Left lung (tissue), 10 donors: Measurements from ENCODE around the gene PPM1G. TPM values are rescaled to one million over a fixed set of nuclear protein-coding genes. Genes with fewer than 3 reads are reported as not detected.
"Not testable (repeated sequence)": the region's sequence is repeated elsewhere in the genome, so short reads cannot be mapped to it uniquely, and the experiment has no call there.

Experiments used
- ATAC-seq: fragments of 200-7000 bp; cut with Tn5 transposase; one replicate; pipeline ENCODE4 v1.9.1; 2020; ENCODE audit warnings: moderate library complexity
- DNase-seq, 4 donors: peaks; one replicate each; pipeline ENCODE4 v3.0.0-alpha.2; 2013 to 2020
- H3K27ac ChIP-seq, 2 donors: fragments of 200-600 bp; sonication (generic) in 1 of 2; one replicate each; pipeline versions ENCODE4 v1.5.0 to v1.8.0; 2020 to 2021
- H3K27me3 ChIP-seq, 2 donors: fragments of 200-600 bp; sonication (generic) in 1 of 2; one replicate each; pipeline versions ENCODE4 v1.5.0 to v1.8.0; 2020 to 2021
- H3K36me3 ChIP-seq, 2 donors: fragments of 200-600 bp; sonication (generic) in 1 of 2; one replicate each; pipeline versions ENCODE4 v1.5.0 to v1.8.0; 2020 to 2021
- H3K4me1 ChIP-seq, 2 donors: fragments of 200-600 bp; one replicate each; pipeline ENCODE4 v1.8.0; 2021
- H3K4me3 ChIP-seq, 2 donors: fragments of 200-600 bp; sonication (generic) in 1 of 2; one replicate each; pipeline versions ENCODE4 v1.5.0 to v1.8.0; 2020 to 2021; ENCODE audit warnings: mild to moderate bottlenecking in 1 of 2
- H3K9me3 ChIP-seq, 2 donors: fragments of 200-600 bp; sonication (generic) in 1 of 2; one replicate each; pipeline versions ENCODE4 v1.5.0 to v1.8.0; 2020 to 2021
- CTCF ChIP-seq, 2 donors: fragments of 200-600 bp; sonication (generic) in 1 of 2; IDR thresholded peaks; one replicate each; pipeline versions ENCODE4 v1.5.0 to v1.8.0; 2021; ENCODE audit warnings: antibody characterized with exemption in 2 of 2
- intact Hi-C, 2 donors: fragments of 100-400 bp; cut with DNase I; formaldehyde crosslinking; loops; one replicate each; pipeline versions ENCODE4 v1.11.2 to v1.14.2; 2022
- polyA plus RNA-seq, 6 donors: library from polyadenylated mRNA; unstranded; fragments of 120-200 nt; gene quantifications; one replicate each; pipeline ENCODE4 v1.2.1, GENCODE V29; 2013; ENCODE audit not compliant: insufficient read length in 6 of 6
- total RNA-seq, 2 donors: library from RNA; stranded (reverse); fragmentation: NEBNext Ultra II Directional; extraction: Animal tissue kit (Norgen Biotek cat#: 25700); gene quantifications; one replicate each; pipeline ENCODE4 v1.2.1, GENCODE V29; 2021
- donor health status: DM: no; HTN: yes; CAD: no.
- donor health status: DM: no; HTN: no; CAD: no.

The PPM1G gene
- total and polyA plus RNA-seq, 8 donors, result 55.5 to 88.0 (median 77.1) TPM

- no peaks in the 10 kb centered on the region for H3K27me3 ChIP-seq
- ATAC-seq (peak; percentile 96), DNase-seq (peak; percentile 93 to 97 (median 97))
- TF ChIP-seq CTCF (IDR thresholded peaks at IDR 0.05), result peak in 1 of 2 donors; percentile 21
- H3K4me3 ChIP-seq, result peak within 1 kb of the TSS; percentile 95 to 97
- H3K9me3 ChIP-seq, result no peaks in the 10 kb centered on the region
- peak within 1 kb of the TSS; percentile 93 to 96 for H3K27ac ChIP-seq
- H3K4me1 ChIP-seq, result peaks cover 22 to 43% of the 10 kb centered on the region in 2 donors
- H3K36me3 ChIP-seq, result no peaks in the 10 kb centered on the region
- intact Hi-C loops, result no loop called here
Measured at GRCh38 chr2:27356382-27357181, 52.8 kb downstream of the PPM1G start, which contains the start of gene GTF3C2. Gene GTF3C2 (minus strand): TSS chr2:27356764. CDS start chr2:27343554, 13,210 bp downstream.

GRCh38 chr2:27356056-27356381 is 53.4 kb downstream of the PPM1G start:
- peak overlapping the region; percentile 93 to 96 for H3K27ac ChIP-seq
- no peaks in the 10 kb centered on the region for H3K27me3 ChIP-seq
- no peak for TF ChIP-seq CTCF (IDR thresholded peaks at IDR 0.05)
- ATAC-seq, result peak; percentile 51
- DNase-seq, result peak; percentile 11 to 85 (median 45)
- peaks cover 22 to 43% of the 10 kb centered on the region in 2 donors for H3K4me1 ChIP-seq
- intact Hi-C loops, result no loop called here
- H3K36me3 ChIP-seq, result no peaks in the 10 kb centered on the region
- peak overlapping the region; percentile 95 to 97 for H3K4me3 ChIP-seq
- H3K9me3 ChIP-seq, result no peaks in the 10 kb centered on the region

- no peak overlapping the region for H3K27ac ChIP-seq
- DNase-seq (no peak), ATAC-seq (no peak)
- no peaks in the 10 kb centered on the region for H3K27me3 ChIP-seq
- peaks cover 0 to 9% of the 10 kb centered on the region in 2 donors for H3K36me3 ChIP-seq
- no peak overlapping the region for H3K4me3 ChIP-seq
- no peaks in the 10 kb centered on the region for H3K9me3 ChIP-seq
- intact Hi-C loops, result no loop called here
- TF ChIP-seq CTCF (IDR thresholded peaks at IDR 0.05), result no peak
- H3K4me1 ChIP-seq, result peaks cover 22 to 43% of the 10 kb centered on the region in 2 donors
Measured at GRCh38 chr2:27354597-27354927, 54.8 kb downstream of the PPM1G start.

- no peak for ATAC-seq
- H3K36me3 ChIP-seq, result peaks cover 0 to 9% of the 10 kb centered on the region in 2 donors
- DNase-seq, result no peak
- TF ChIP-seq CTCF (IDR thresholded peaks at IDR 0.05), result no peak
- H3K27me3 ChIP-seq, result no peaks in the 10 kb centered on the region
- H3K9me3 ChIP-seq, result no peaks in the 10 kb centered on the region
- intact Hi-C loops, result no loop called here
- H3K4me1 ChIP-seq, result peaks cover 22 to 43% of the 10 kb centered on the region in 2 donors
- peak overlapping the region in 1 of 2 donors; percentile 28 for H3K27ac ChIP-seq
- H3K4me3 ChIP-seq, result no peak overlapping the region
Measured at GRCh38 chr2:27353762-27354596, 55.4 kb downstream of the PPM1G start.

GRCh38 chr2:27353386-27353761 is 56.0 kb downstream of the PPM1G start:
- H3K36me3 ChIP-seq, H3K4me3 ChIP-seq, H3K9me3 ChIP-seq, H3K27ac ChIP-seq, ATAC-seq, intact Hi-C loops, H3K27me3 ChIP-seq, DNase-seq: not testable (repeated sequence)
- H3K4me1 ChIP-seq, result peaks cover 22 to 40% of the 10 kb centered on the region in 2 donors
